Measurements from ENCODE around the gene PEAK1.

PEAK1 gene

GRCh38 chr15:77112838-77113504 lies 306.9 kb downstream of the PEAK1 start:
- no peak overlapping the region for H3K4me3 ChIP-seq (ENCODE audit: control insufficient read depth, low read depth, low read length)
- TF ChIP-seq, protein P1, sequence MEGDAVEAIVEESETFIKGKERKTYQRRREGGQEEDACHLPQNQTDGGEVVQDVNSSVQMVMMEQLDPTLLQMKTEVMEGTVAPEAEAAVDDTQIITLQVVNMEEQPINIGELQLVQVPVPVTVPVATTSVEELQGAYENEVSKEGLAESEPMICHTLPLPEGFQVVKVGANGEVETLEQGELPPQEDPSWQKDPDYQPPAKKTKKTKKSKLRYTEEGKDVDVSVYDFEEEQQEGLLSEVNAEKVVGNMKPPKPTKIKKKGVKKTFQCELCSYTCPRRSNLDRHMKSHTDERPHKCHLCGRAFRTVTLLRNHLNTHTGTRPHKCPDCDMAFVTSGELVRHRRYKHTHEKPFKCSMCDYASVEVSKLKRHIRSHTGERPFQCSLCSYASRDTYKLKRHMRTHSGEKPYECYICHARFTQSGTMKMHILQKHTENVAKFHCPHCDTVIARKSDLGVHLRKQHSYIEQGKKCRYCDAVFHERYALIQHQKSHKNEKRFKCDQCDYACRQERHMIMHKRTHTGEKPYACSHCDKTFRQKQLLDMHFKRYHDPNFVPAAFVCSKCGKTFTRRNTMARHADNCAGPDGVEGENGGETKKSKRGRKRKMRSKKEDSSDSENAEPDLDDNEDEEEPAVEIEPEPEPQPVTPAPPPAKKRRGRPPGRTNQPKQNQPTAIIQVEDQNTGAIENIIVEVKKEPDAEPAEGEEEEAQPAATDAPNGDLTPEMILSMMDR (conservative IDR thresholded peaks at IDR 0.05; ENCODE audit: control insufficient read depth, insufficient read depth, low read depth, low read length): no peak
- DNase-seq (ENCODE audit: low read depth): no peak

- DNase-seq (ENCODE audit: low read depth): no peak
- no peak overlapping the region for H3K4me3 ChIP-seq (ENCODE audit: control insufficient read depth, low read depth, low read length)
- TF ChIP-seq, protein P1 (conservative IDR thresholded peaks at IDR 0.05; ENCODE audit: control insufficient read depth, insufficient read depth, low read depth, low read length): no peak
Observed at GRCh38 chr15:77111789-77112188, 308.1 kb downstream of the PEAK1 start.

- TF ChIP-seq, protein P1 (conservative IDR thresholded peaks at IDR 0.05; ENCODE audit: control insufficient read depth, insufficient read depth, low read depth, low read length): peak; percentile 80
- peak; percentile 59 for DNase-seq (ENCODE audit: low read depth)
- no peak overlapping the region for H3K4me3 ChIP-seq (ENCODE audit: control insufficient read depth, low read depth, low read length)
Observed at GRCh38 chr15:77107531-77108355, 312.2 kb downstream of the PEAK1 start.

- TF ChIP-seq, protein P1 (conservative IDR thresholded peaks at IDR 0.05; ENCODE audit: control insufficient read depth, insufficient read depth, low read depth, low read length): no peak
- DNase-seq (ENCODE audit: low read depth): peak; percentile 73
- H3K4me3 ChIP-seq (ENCODE audit: control insufficient read depth, low read depth, low read length): no peak overlapping the region
Observed at GRCh38 chr15:77107068-77107467, 312.8 kb downstream of the PEAK1 start.

GRCh38 chr15:77104155-77104554 lies 315.7 kb downstream of the PEAK1 start:
- H3K4me3 ChIP-seq (ENCODE audit: control insufficient read depth, low read depth, low read length): no peak overlapping the region
- peak; percentile 65 for DNase-seq (ENCODE audit: low read depth)
- TF ChIP-seq, protein P1 (conservative IDR thresholded peaks at IDR 0.05; ENCODE audit: control insufficient read depth, insufficient read depth, low read depth, low read length): no peak

GRCh38 chr15:77099741-77100463 lies 320.0 kb downstream of the PEAK1 start:
- DNase-seq (ENCODE audit: low read depth): no peak
- TF ChIP-seq, protein P1 (conservative IDR thresholded peaks at IDR 0.05; ENCODE audit: control insufficient read depth, insufficient read depth, low read depth, low read length): no peak
- no peak overlapping the region for H3K4me3 ChIP-seq (ENCODE audit: control insufficient read depth, low read depth, low read length)
